Measurements from ENCODE around the gene BAHD1. TPM values are rescaled to one million over a fixed set of nuclear protein-coding genes. Genes with fewer than 3 reads are reported as not detected.

BAHD1 gene
- total RNA-seq, 1 donor from 2014 or later, result 13.6 TPM

GRCh38 chr15:40498891-40499290 is 58.1 kb downstream of the BAHD1 start:
- DNase-seq, result no peak

DNA sequence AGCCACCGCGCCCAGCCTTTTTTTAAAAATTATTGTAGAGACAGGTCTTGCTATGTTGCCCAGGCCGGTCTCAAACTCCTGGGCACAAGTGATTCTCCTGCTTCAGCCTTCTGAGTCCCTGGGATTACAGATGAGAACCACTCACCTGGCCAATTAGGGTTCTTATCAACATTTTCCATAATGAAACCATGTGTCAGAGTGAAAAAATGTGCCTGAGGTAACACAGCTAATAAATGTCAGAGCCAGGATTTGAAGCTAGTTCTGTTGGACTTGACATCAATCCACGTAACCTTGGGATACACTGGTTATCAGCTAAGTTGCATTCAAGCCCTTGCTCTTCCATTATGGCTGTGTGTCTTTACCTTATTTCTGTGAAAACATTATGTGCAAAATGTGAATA is 59.2 kb downstream of the BAHD1 start:
- DNase-seq, result no peak

DNA sequence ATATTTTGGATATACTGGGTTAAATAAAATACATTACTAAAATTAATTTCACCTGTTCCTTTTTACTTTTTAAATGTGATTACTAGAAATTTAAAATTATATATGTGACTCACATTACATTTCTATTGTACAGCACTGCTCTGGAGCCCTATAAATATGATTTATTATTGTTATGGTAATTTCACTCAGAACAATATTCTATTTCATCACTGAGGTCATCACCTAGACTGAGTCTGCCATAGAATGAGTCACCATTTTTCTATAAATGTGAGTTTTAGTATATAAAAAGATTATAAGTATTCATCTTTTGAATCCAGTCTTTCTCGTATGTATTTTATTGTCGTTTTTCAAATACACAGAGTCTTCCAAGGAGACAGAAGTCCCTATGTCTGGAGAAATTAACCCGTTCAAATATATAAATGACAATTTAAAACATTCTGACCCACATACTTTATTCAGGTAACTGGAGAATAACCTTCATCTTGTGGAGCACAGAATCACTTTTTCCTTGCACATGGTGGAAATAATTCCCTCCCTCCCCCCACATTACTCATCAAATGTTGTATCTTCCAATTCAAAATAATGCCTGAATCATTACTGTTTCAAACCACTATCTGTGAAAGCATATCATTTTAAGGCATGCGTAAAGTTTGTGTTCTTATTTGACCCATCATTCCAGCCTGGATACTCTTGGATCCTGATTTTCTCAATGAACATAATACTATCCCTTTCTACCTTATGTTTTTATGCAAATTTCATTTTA is 60.0 kb downstream of the BAHD1 start:
- DNase-seq, result no peak

GRCh38 chr15:40501487-40501886 is 60.7 kb downstream of the BAHD1 start:
- DNase-seq, result no peak

GRCh38 chr15:40506964-40507571 is 66.3 kb downstream of the BAHD1 start:
- peak; percentile 88 for DNase-seq

- no peak for DNase-seq
These were observed 67.5 kb downstream of the BAHD1 start for GRCh38 chr15:40508216-40508615.

DNA sequence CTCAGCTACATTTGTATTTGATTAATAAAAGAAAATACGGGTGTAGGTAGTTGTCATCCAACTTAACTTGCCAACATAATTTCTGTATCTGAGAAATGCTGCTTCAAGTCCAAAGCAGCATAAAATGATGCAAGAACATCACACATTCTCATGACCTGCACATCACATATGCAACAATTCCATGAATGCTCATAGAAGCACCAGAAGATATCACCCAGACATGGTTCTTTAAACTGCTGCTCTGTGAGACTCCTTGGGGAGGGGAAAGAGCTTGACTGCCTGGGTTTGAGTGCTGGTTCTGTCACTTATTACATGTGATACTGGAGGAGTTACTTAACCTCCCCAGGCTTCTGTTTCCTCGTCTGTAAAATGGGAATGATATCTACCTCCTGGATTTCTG is 69.4 kb downstream of the BAHD1 start:
- no peak for DNase-seq

- peak; percentile 8 for DNase-seq
These were observed 70.3 kb downstream of the BAHD1 start for GRCh38 chr15:40511093-40511471.

- DNase-seq, result peak; percentile 52
These were observed 70.8 kb downstream of the BAHD1 start for GRCh38 chr15:40511472-40512133.

DNA sequence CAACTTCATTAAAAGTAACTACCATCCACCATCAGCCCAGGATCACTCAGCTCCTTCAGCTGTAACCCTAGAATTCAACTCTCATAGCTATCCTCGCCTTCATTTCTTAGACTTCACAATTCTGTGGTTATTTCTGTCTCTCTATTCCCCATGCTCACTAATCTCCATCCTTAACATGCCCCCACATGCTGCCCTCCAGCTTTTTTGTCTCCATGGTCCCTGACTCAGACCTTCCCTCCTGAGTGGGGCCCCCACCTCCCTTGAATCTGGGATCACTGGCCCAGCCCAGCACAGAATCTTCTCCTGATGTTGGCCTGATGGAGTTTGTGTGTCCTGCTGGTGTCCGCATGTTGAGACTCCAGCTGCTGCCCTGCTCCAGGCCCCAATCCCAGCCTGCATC is 71.7 kb downstream of the BAHD1 start:
- no peak for DNase-seq

DNA sequence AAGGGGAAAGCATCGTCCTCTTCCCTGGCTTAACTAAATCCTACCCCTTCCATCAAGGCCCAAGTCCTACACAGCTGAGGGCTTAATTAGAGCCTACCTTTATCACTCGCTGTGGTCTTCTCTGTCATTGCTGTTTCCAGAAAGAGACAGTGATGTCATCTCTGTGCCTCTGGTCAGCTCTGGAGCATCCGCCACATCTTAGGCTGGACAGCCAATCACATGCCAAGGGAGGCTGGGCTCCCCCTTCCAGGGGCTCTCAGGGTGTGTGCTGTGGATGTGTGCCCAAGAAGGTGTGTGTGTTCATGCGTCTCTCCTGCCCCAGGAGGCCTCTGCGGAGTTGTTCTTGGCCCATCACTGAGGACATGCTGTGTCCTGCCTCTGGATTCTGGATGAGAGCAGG is 72.9 kb downstream of the BAHD1 start:
- DNase-seq, result peak; percentile 19

DNA sequence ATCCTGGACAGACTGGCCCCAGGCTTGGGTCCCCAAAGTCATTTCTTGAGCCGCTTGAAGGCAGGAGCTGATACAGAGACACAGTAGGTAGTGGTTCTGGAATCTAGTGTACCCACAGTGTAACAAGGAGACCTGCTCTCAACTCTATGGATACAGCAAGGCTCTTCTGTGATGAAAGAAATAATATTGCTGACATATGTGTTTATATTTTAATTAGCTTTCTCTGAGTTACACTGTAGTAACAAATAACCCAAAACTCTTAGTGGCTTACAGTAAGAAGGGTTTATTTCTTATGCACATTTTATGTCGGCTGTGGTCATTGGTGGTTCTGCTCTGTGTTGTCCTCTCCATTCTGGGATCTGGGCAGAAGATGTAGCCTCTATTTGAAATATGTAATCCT is 75.6 kb downstream of the BAHD1 start:
- no peak for DNase-seq

Other genes with a start within 250 kb of the BAHD1 start
- 2.5 TPM for gene PAK6, start 201.9 kb upstream of the BAHD1 start, total RNA-seq
- gene ANKRD63, start 157.9 kb upstream of the BAHD1 start, total RNA-seq, result 2.4 TPM
- 8.7 TPM for gene PLCB2, start 133.0 kb upstream of the BAHD1 start, total RNA-seq
- gene INAFM2, start 117.3 kb upstream of the BAHD1 start, total RNA-seq, result 19.4 TPM
- 25.4 TPM for gene CCDC9B, start 100.0 kb upstream of the BAHD1 start, total RNA-seq
- gene PHGR1, start 89.9 kb upstream of the BAHD1 start, total RNA-seq, result not detected
- gene DISP2, start 82.7 kb upstream of the BAHD1 start, total RNA-seq, result 4.1 TPM
- gene KNSTRN, start 58.2 kb upstream of the BAHD1 start, total RNA-seq, result 25.6 TPM
- gene IVD, start 35.2 kb upstream of the BAHD1 start, total RNA-seq, result 52.8 TPM
- 17.2 TPM for gene CHST14, start 30.0 kb downstream of the BAHD1 start, total RNA-seq
- 21.5 TPM for gene CCDC32, start 124.1 kb downstream of the BAHD1 start, total RNA-seq
- gene RPUSD2, start 128.3 kb downstream of the BAHD1 start, total RNA-seq, result 17.6 TPM
- gene KNL1, start 153.3 kb downstream of the BAHD1 start, total RNA-seq, result 13.0 TPM